T-helper 1 cell (primary cell): ENCODE results near the gene ZNF384.
A peak's percentile ranks its signal among the peaks of the same experiment; 100 is the strongest.

ENCODE experiments used
- DNase-seq, 5 donors: peaks; one replicate each; pipeline ENCODE4 v3.0.0-alpha.2; 2012 to 2020

The ZNF384 gene

GRCh38 chr12:6620137-6620884 is 68.9 kb downstream of the ZNF384 start:
- DNase-seq: peak in 3 of 5 donors; percentile 21 to 59 (median 48)

- DNase-seq: no peak
Observed at GRCh38 chr12:6618483-6619225, 70.5 kb downstream of the ZNF384 start.
